CD4-positive, CD25-positive, alpha-beta regulatory T cell (primary cell): ENCODE results near the gene SIRT7. TPM values are rescaled to one million over a fixed set of nuclear protein-coding genes. Genes with fewer than 3 reads are reported as not detected.
A peak's percentile ranks its signal among the peaks of the same experiment; 100 is the strongest.

Experiments
- ATAC-seq, 2 donors: fragments of 150-1000 bp; cut with Tn5 transposase; one replicate each; pipeline ENCODE4 v1.10.0; 2021; ENCODE audit warnings: low read depth in 2 of 2, moderate number of reproducible peaks in 2 of 2, moderate library complexity in 1 of 2
- DNase-seq, 3 donors: peaks; one replicate each; pipeline versions ENCODE4 v3.0.0 to v3.0.0-alpha.2; 2012 to 2022; ENCODE audit warnings: mixed read lengths in 1 of 3
- H3K27ac ChIP-seq: one replicate; pipeline ENCODE4 v1.7.0; 2013; ENCODE audit warnings: mild to moderate bottlenecking, low read length; ENCODE audit not compliant: insufficient read depth, poor library complexity, severe bottlenecking
- H3K27me3 ChIP-seq: one replicate; pipeline ENCODE4 v1.7.0; 2013; ENCODE audit warnings: low read length; ENCODE audit not compliant: control insufficient read depth, insufficient read depth
- H3K36me3 ChIP-seq: one replicate; pipeline ENCODE4 v1.7.0; 2013; ENCODE audit warnings: mild to moderate bottlenecking, low read length, moderate library complexity; ENCODE audit not compliant: control insufficient read depth, insufficient read depth
- H3K4me1 ChIP-seq: 2 replicates; pipeline ENCODE4 v1.7.0; 2013; ENCODE audit warnings: mild to moderate bottlenecking, low read length; ENCODE audit not compliant: insufficient read depth, control insufficient read depth, poor library complexity, severe bottlenecking
- H3K4me3 ChIP-seq: one replicate; pipeline ENCODE4 v1.7.0; 2013; ENCODE audit warnings: low read depth, mild to moderate bottlenecking, low read length, moderate library complexity
- H3K9me3 ChIP-seq, 2 experiments: 1 replicate in 1 of 2; 2 replicates in 1 of 2; pipeline ENCODE4 v1.7.0; 2013; ENCODE audit warnings: low read length in 2 of 2, mild to moderate bottlenecking in 1 of 2, moderate library complexity in 1 of 2; ENCODE audit not compliant: control insufficient read depth in 2 of 2
- H3K27ac Mint-ChIP-seq, 3 donors: one replicate each; pipeline ENCODE4 v1.8.0; 2020 to 2022; ENCODE audit warnings: mild to moderate bottlenecking in 3 of 3, mixed read lengths in 3 of 3, moderate library complexity in 2 of 3
- H3K27me3 Mint-ChIP-seq: one replicate; pipeline ENCODE4 v1.8.0; 2022; ENCODE audit warnings: mild to moderate bottlenecking, mixed read lengths
- H3K36me3 Mint-ChIP-seq: one replicate; pipeline ENCODE4 v1.8.0; 2020; ENCODE audit warnings: mixed read lengths
- H3K4me1 Mint-ChIP-seq, 4 donors: one replicate each; pipeline ENCODE4 v1.8.0; 2020 to 2022; ENCODE audit warnings: mixed read lengths in 4 of 4, mild to moderate bottlenecking in 1 of 4
- H3K4me3 Mint-ChIP-seq, 4 donors: one replicate each; pipeline ENCODE4 v1.8.0; 2020 to 2022; ENCODE audit warnings: mild to moderate bottlenecking in 4 of 4, mixed read lengths in 4 of 4, moderate library complexity in 3 of 4
- H3K9me3 Mint-ChIP-seq, 7 donors: one replicate each; pipeline ENCODE4 v1.8.0; 2020 to 2022; ENCODE audit warnings: mixed read lengths in 7 of 7, mild to moderate bottlenecking in 3 of 7, moderate library complexity in 2 of 7
- polyA plus RNA-seq, 4 donors: library from polyadenylated mRNA; unstranded; fragments of 300-500 nt; fragmentation: Illumina TruSeq; gene quantifications; one replicate each; pipeline ENCODE4 v1.2.3, GENCODE V29; 2021
- total RNA-seq: library from RNA; stranded (reverse); gene quantifications from one replicate; pipeline ENCODE4 v1.2.3, GENCODE V29; 2022

The SIRT7 gene, protein sequence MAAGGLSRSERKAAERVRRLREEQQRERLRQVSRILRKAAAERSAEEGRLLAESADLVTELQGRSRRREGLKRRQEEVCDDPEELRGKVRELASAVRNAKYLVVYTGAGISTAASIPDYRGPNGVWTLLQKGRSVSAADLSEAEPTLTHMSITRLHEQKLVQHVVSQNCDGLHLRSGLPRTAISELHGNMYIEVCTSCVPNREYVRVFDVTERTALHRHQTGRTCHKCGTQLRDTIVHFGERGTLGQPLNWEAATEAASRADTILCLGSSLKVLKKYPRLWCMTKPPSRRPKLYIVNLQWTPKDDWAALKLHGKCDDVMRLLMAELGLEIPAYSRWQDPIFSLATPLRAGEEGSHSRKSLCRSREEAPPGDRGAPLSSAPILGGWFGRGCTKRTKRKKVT
- 78.1 TPM for total RNA-seq
- polyA plus RNA-seq: 10 to 100 TPM; 35.9 to 43.8 (median 41.7) TPM

DNA sequence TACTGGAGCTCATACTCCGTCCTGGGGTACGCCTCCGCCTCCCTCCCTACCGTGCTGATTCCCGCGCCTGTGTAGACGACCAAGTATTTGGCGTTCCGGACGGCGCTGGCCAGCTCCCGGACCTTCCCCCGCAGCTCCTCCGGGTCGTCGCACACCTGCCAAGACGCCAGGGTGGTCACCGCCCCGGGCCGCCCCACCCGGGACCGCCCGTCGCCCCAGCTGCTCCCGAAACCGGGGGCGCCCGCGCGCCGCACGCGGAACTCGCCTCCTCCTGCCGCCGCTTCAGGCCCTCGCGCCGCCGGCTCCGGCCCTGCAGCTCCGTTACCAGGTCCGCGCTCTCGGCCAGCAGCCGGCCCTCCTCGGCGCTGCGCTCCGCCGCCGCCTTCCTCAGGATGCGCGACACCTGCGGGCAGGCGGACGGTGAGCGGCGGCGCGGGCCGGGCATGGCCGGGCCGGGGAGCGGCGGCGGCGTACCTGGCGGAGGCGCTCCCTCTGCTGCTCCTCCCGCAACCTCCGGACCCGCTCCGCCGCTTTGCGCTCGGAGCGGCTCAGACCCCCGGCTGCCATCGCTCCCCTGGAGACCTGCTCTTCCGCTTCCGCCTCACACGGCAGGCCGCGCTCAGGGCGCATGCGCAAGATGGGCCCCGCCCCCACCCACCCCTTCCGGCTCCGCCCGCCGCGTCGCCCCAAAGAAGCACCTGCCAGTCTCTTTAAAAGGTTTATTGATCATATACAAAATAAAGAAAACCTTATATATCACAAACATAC lies at the start of gene SIRT7:
SIRT7 (minus strand) TSS at position 612 of the 768 bp plus-strand sequence; CDS start at position 567, 45 bp downstream.
- no peaks in the 10 kb centered on the region for H3K9me3 Mint-ChIP-seq
- H3K27ac ChIP-seq: peak within 1 kb of the TSS; percentile 61

DNA sequence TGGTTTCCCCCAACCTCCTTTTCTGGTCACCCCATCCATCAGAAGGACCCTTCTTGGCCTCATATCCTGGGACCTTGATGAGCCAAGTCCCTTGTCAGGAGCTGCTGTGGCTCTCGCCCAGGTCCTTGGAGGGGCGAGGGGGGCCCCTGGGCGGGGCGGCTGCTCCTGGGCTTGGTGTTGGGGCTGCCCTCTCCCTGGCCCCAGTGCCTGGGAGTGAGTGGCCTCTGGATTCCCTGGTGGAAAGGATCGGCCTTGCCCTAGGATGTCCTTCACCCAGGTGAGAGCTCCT lies 49.2 kb upstream of the SIRT7 start:
- H3K4me1 Mint-ChIP-seq: peaks cover 0 to 31% (median 5%) of the 10 kb centered on the region in 4 donors
- no peaks in the 10 kb centered on the region for H3K36me3 Mint-ChIP-seq

More for the DNA sequence above, at the start of gene SIRT7:
- Mint-ChIP-seq H3K36me3 (peaks cover 8% of the 10 kb centered on the region), H3K4me1 (peaks cover 0 to 36% (median 14%) of the 10 kb centered on the region in 4 donors), H3K27ac (peak within 1 kb of the TSS; percentile 79 to 94 (median 85)), H3K27me3 (no peaks in the 10 kb centered on the region), H3K4me3 (peak within 1 kb of the TSS; percentile 90 to 95 (median 94))
- Histone ChIP-seq H3K27me3 (no peaks in the 10 kb centered on the region), H3K4me1 (peaks cover 22% of the 10 kb centered on the region), H3K36me3 (peaks cover 32% of the 10 kb centered on the region), H3K4me3 (peak within 1 kb of the TSS; percentile 82), H3K9me3 (no peaks in the 10 kb centered on the region)
- DNase-seq (peak; percentile 78 to 87 (median 81)), ATAC-seq (peak; percentile 84 to 86)

DNA sequence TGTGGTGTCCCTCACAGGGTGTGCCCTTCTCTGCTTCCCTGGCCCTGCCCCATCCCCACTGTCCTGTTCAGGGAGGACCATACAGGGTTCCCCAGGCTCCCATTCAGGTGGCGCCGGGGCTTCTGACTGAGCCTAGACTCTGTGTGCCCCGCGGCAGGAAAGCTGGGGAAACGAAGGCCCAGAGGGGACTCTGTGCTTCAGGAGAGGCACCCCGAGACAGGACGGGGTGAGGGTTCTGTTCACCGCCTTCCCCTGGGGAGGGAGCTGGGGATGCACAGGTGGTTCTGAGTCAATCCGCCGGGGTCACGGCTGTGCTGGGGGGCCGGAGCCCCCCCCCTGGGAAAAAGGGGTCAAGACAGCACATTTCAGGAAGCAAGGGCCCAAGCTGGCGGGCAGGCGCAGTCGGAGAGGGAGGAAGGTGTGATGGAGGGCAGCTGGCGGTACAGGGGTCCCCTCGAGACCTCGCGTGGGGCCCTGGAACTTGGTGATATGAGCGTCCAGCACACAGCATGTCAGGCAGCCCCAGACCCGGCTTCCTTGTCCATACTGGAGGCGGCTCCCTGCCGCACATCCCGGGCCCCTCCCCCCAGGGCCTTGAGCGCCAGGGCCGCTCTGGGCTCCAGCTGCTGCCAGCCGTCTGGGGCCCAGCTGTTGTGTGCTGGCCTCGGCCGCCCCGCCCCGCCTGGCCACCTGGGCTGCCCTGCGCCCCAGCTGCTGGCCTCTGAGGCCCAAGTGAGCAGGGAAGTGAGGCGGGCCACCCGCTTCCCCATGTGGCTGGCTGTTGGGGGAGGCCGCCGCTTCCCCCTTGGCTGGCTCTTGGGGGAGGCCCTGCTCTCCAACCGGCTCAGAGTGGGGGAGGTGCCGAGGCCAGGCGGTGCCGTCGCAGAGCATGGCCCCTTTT lies 48.6 kb upstream of the SIRT7 start:
- Mint-ChIP-seq H3K9me3 (no peaks in the 10 kb centered on the region), H3K4me1 (peaks cover 0 to 31% (median 5%) of the 10 kb centered on the region in 4 donors), H3K36me3 (no peaks in the 10 kb centered on the region), H3K27me3 (peaks cover 21% of the 10 kb centered on the region), H3K4me3 (peak overlapping the region in 2 of 4 donors; percentile 15 to 35), H3K27ac (peak overlapping the region in 1 of 3 donors; percentile 14)
- H3K27ac ChIP-seq: no peak overlapping the region
- ATAC-seq (no peak), DNase-seq (no peak)
- H3K4me3 ChIP-seq: no peak overlapping the region
- H3K9me3 ChIP-seq: no peaks in the 10 kb centered on the region
- H3K27me3 ChIP-seq: no peaks in the 10 kb centered on the region
- peaks cover 32% of the 10 kb centered on the region for H3K4me1 ChIP-seq
- H3K36me3 ChIP-seq: no peaks in the 10 kb centered on the region

More for the DNA sequence above, 49.2 kb upstream of the SIRT7 start:
- H3K27me3 Mint-ChIP-seq: peaks cover 19% of the 10 kb centered on the region
- ATAC-seq: no peak
- no peak for DNase-seq
- H3K9me3 Mint-ChIP-seq: no peaks in the 10 kb centered on the region
- H3K4me3 ChIP-seq: no peak overlapping the region
- H3K9me3 ChIP-seq: no peaks in the 10 kb centered on the region
- peaks cover 28% of the 10 kb centered on the region for H3K4me1 ChIP-seq
- H3K27me3 ChIP-seq: no peaks in the 10 kb centered on the region
- no peak overlapping the region for H3K27ac Mint-ChIP-seq
- H3K36me3 ChIP-seq: no peaks in the 10 kb centered on the region
- H3K4me3 Mint-ChIP-seq: no peak overlapping the region
- peak overlapping the region; percentile 51 for H3K27ac ChIP-seq

DNA sequence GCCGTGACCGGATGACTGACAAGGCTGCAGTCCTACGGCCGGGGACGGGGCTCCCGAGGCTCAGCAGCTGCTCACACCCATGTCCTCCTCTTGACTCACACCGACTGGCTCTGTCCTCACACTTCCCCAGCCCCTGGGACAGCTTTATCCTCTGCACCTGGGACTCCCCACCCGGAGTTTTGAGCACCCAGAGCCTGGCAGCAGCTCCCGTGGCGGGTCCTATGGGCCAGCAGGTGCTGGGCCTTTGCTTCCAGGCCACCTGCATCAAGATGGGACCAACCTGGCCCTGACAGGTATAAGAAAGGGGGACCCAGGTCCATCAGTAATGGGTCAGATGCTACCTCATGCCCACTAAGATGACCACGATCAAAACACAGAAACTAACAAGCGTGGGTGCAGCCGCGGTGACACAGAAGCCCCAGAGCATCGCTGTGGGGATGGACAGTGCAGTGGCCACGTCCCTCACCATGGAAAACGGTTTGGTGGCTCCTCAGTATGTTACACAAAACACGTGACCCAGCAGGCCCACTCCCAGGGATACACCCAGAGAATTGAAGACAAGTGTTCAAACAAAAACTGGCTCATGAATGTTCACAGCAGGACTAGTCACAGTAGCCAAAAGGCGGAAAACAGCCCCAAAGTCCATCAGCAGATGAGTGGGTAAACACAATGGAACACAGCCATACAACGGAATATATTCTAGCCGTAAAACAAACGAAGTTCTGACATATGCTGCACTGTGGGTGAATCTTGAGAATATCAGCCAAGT lies 46.3 kb upstream of the SIRT7 start:
- Histone ChIP-seq H3K27me3 (no peaks in the 10 kb centered on the region), H3K4me1 (peaks cover 46% of the 10 kb centered on the region), H3K9me3 (no peaks in the 10 kb centered on the region), H3K27ac (no peak overlapping the region), H3K36me3 (no peaks in the 10 kb centered on the region), H3K4me3 (no peak overlapping the region)
- Mint-ChIP-seq H3K9me3 (no peaks in the 10 kb centered on the region), H3K4me1 (peaks cover 0 to 27% (median 5%) of the 10 kb centered on the region in 4 donors), H3K36me3 (no peaks in the 10 kb centered on the region), H3K27ac (peak overlapping the region in 2 of 3 donors; percentile 70 to 82), H3K27me3 (peaks cover 21% of the 10 kb centered on the region), H3K4me3 (peak overlapping the region in 3 of 4 donors; percentile 36 to 75 (median 57))
- ATAC-seq (no peak), DNase-seq (no peak)

DNA sequence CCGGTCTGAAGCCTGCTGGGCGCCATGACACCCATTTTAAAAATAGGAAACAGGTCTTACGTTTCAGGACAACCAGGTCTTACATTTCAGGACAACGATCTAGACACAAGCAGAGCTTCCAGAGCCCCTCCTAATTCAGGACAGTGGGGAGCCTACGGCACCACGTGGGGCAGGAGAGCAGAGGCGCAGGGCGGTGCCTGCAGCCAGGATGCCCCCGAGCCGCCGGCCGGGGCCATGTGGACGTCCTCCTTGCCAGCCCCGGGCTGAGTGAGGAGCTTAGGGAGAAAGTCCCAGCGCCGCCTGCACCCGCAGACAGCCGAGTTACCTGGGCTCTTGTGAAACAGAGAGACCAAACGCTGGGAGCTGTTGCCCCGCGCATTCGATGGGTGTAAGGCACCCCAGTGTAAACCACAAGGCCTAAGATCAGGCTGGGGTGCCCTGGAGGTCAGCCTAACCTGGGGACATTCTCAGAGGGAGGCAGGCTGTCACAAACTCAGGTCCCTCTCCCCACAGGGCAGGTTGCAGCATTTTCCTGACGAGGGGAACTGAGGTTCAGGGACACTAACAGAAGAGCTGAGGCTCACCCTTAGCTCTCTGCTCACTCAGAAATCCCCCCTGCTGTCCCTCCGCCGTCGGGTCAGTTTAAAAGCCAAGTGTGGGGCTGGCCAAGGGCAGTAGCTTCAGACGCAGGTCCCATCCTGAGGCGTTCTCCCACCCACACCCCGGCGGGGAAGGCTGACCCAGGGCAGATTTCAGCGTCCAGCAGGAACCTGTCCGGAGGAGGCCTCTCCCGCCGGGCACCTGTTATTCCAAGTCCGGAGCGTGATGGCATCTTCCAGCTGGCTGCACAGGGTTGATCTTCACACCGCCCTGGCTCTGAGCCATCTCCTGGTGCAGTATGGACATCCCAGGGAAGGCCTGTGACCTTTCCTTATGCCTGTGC lies 44.8 kb upstream of the SIRT7 start:
- H3K36me3 ChIP-seq: no peaks in the 10 kb centered on the region
- Mint-ChIP-seq H3K27ac (peak overlapping the region in 1 of 3 donors; percentile 66), H3K4me3 (peak overlapping the region in 3 of 4 donors; percentile 69 to 73 (median 69)), H3K36me3 (no peaks in the 10 kb centered on the region), H3K27me3 (peaks cover 26% of the 10 kb centered on the region), H3K9me3 (no peaks in the 10 kb centered on the region), H3K4me1 (peaks cover 0 to 20% (median 0%) of the 10 kb centered on the region in 4 donors)
- DNase-seq (no peak), ATAC-seq (no peak)
- peaks cover 5% of the 10 kb centered on the region for H3K27me3 ChIP-seq
- H3K4me3 ChIP-seq: no peak overlapping the region
- H3K9me3 ChIP-seq: no peaks in the 10 kb centered on the region
- no peak overlapping the region for H3K27ac ChIP-seq
- H3K4me1 ChIP-seq: peaks cover 37% of the 10 kb centered on the region

DNA sequence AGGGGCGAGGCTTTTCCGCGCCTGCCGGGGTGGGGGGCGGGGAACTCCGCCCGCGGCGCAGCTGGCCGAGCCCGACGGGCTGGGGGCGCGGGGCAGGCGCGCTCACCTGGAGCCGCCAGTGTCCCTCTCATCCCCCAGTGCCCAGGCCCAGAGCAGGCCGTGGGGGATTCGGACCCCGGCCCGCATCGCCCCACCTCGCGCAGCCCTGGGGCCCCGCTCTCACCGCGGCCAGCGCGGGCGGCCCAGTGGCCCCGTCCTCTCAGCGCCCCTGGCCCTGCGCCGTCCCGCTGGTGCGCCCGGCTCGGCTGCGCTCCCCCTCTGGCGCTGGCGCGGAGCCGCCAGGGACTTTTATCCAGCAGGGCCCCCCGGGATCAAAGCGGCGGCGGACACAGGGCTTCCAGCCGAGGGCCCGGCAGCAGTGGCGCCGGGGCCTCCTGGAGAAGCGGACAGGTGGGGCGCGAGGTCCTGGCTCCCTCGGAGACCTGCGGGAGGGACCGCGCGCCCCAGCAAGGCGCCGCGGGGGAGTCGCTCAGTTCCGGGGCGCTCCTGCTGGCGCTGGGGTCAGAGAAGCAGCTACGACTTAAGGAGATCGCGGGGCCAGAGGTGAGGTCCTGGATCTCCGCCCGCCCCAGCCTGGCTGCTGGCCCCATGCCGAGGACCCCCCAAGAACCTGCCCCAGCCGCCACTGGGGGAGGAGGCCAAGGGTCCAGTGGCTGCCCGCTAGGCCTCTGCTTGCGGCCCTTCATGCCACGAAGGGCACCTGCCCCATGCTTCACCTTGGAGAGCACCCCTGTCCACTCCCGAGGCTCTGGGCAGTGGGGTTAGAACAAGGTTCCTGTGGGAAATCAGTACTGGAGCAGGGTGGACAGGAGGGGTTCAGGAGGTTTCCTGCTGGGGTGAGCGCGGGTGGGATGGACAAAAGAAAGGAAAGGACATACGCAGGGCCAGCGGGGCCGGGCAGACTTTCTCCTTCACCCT lies 43.8 kb upstream of the SIRT7 start:
- ATAC-seq: no peak
- H3K9me3 Mint-ChIP-seq: no peaks in the 10 kb centered on the region
- H3K27ac Mint-ChIP-seq: no peak overlapping the region
- H3K4me1 Mint-ChIP-seq: peaks cover 0 to 20% (median 0%) of the 10 kb centered on the region in 4 donors
- Histone ChIP-seq H3K4me3 (no peak overlapping the region), H3K4me1 (peaks cover 28% of the 10 kb centered on the region), H3K27me3 (peaks cover 5% of the 10 kb centered on the region), H3K9me3 (no peaks in the 10 kb centered on the region), H3K27ac (no peak overlapping the region), H3K36me3 (no peaks in the 10 kb centered on the region)
- H3K36me3 Mint-ChIP-seq: no peaks in the 10 kb centered on the region
- peak overlapping the region in 3 of 4 donors; percentile 69 to 73 (median 69) for H3K4me3 Mint-ChIP-seq
- no peak for DNase-seq
- peaks cover 26% of the 10 kb centered on the region for H3K27me3 Mint-ChIP-seq
